B cell (primary cell): ENCODE data around the gene DACT2. TPM values are rescaled to one million over a fixed set of nuclear protein-coding genes. Genes with fewer than 3 reads are reported as not detected.

Source experiments
- ATAC-seq: fragments of 200-7000 bp; cut with Tn5 transposase; one replicate; pipeline ENCODE4 v1.10.0; 2021; ENCODE audit warnings: low read depth, mild to moderate bottlenecking, moderate number of reproducible peaks, moderate library complexity
- CTCF ChIA-PET: fragments of 350-600 bp; sonication (Branson Sonifier 250); formaldehyde crosslinking; loops from one replicate; lab custom pipeline; 2021; ENCODE audit warnings: antibody characterized with exemption, inconsistent platforms; lab: Charles Lee
- POLR2A ChIA-PET: fragments of 350-600 bp; sonication (Branson Sonifier 250); formaldehyde crosslinking; loops from one replicate; lab custom pipeline; 2021; ENCODE audit warnings: antibody characterized with exemption; lab: Charles Lee
- DNase-seq: peaks from one replicate; pipeline ENCODE4 v3.0.0; 2013
- H2AFZ ChIP-seq: 2 replicates; pipeline ENCODE4 v1.6.1; 2012; ENCODE audit warnings: mild to moderate bottlenecking, low read depth, low read length; ENCODE audit not compliant: insufficient read depth, poor library complexity, severe bottlenecking
- H3K27ac ChIP-seq, 2 donors: 1 replicate in 1 of 2; 2 replicates in 1 of 2; pipeline ENCODE4 v1.5.1; 2012 to 2013; ENCODE audit warnings: low read length in 2 of 2, mild to moderate bottlenecking in 2 of 2, moderate library complexity in 1 of 2
- H3K27me3 ChIP-seq, 4 experiments: fragments of 200-600 bp in 1 of 4; sonication (generic) in 1 of 4; replicated peaks in 1 of 4; 1 replicate in 2 of 4; 2 replicates in 2 of 4; pipeline versions ENCODE4 v1.6.1 to v1.7.0; 2013 to 2016; ENCODE audit warnings: low read length in 3 of 4, mild to moderate bottlenecking in 2 of 4, mixed read lengths in 1 of 4, moderate library complexity in 1 of 4; ENCODE audit not compliant: insufficient read depth in 4 of 4, control insufficient read depth in 3 of 4; ENCODE audit errors: control extremely low read depth in 1 of 4
- H3K36me3 ChIP-seq, 2 experiments: replicated peaks in 1 of 2; 1 replicate in 1 of 2; 2 replicates in 1 of 2; pipeline versions ENCODE4 v1.6.1 to v1.7.1; 2013; ENCODE audit warnings: low read length in 1 of 2; ENCODE audit not compliant: insufficient read depth in 2 of 2, control insufficient read depth in 1 of 2; ENCODE audit errors: control extremely low read depth in 1 of 2, extremely low read depth in 1 of 2
- H3K4me1 ChIP-seq, 2 donors: fragments of 200-600 bp in 1 of 2; sonication (generic) in 1 of 2; 1 replicate in 1 of 2; 2 replicates in 1 of 2; pipeline versions ENCODE4 v1.5.1 to v1.6.1; 2013 to 2017; ENCODE audit warnings: low read length in 2 of 2; ENCODE audit not compliant: control insufficient read depth in 2 of 2, insufficient read depth in 2 of 2
- H3K4me2 ChIP-seq: replicated peaks from 2 replicates; pipeline ENCODE3; 2012; ENCODE audit warnings: mild to moderate bottlenecking, low read depth, low read length; ENCODE audit not compliant: poor library complexity, severe bottlenecking
- H3K4me3 ChIP-seq, 5 experiments: fragments of 200-600 bp in 1 of 5; sonication (generic) in 1 of 5; 1 replicate in 3 of 5; 2 replicates in 2 of 5; pipeline versions ENCODE4 v1.5.1 to v1.7.0; 2011 to 2016; ENCODE audit warnings: low read length in 4 of 5, mild to moderate bottlenecking in 4 of 5, low read depth in 2 of 5, control low read depth in 1 of 5, moderate library complexity in 1 of 5; ENCODE audit not compliant: insufficient read depth in 1 of 5; ENCODE audit errors: control extremely low read depth in 1 of 5, extremely low read depth in 1 of 5
- H3K79me2 ChIP-seq: fragments of 200-600 bp; sonication (generic); one replicate; pipeline ENCODE4 v1.6.0; 2016; ENCODE audit warnings: low read length; ENCODE audit not compliant: control insufficient read depth, insufficient read depth
- H3K9ac ChIP-seq: fragments of 200-600 bp; sonication (generic); 2 replicates; pipeline ENCODE4 v1.6.1; 2017; ENCODE audit warnings: mild to moderate bottlenecking, low read length, moderate library complexity
- H3K9me3 ChIP-seq, 3 donors: one replicate each; pipeline versions ENCODE4 v1.6.1 to v1.7.1; 2013; ENCODE audit warnings: low read length in 2 of 3; ENCODE audit not compliant: control insufficient read depth in 2 of 3, insufficient read depth in 1 of 3; ENCODE audit errors: control extremely low read depth in 1 of 3
- H4K20me1 ChIP-seq: 2 replicates; pipeline ENCODE4 v1.6.0; 2012; ENCODE audit warnings: mild to moderate bottlenecking, low read length; ENCODE audit not compliant: insufficient read depth, control insufficient read depth, poor library complexity, severe bottlenecking
- H3K27ac Mint-ChIP-seq: one replicate; pipeline ENCODE4 v1.8.0; 2021; ENCODE audit warnings: mixed read lengths
- H3K27me3 Mint-ChIP-seq: one replicate; pipeline ENCODE4 v1.8.0; 2021; ENCODE audit warnings: mixed read lengths
- H3K4me1 Mint-ChIP-seq: one replicate; pipeline ENCODE4 v1.8.0; 2021; ENCODE audit warnings: mixed read lengths
- H3K4me3 Mint-ChIP-seq: one replicate; pipeline ENCODE4 v1.8.0; 2021; ENCODE audit warnings: mixed read lengths
- H3K9me3 Mint-ChIP-seq: one replicate; pipeline ENCODE4 v1.8.0; 2022; ENCODE audit warnings: mixed read lengths; ENCODE audit not compliant: insufficient read depth
- CTCF ChIP-seq: fragments of 200-600 bp; IDR thresholded peaks from one replicate; pipeline ENCODE4 v1.8.0; 2022; ENCODE audit warnings: antibody characterized with exemption, mild to moderate bottlenecking
- EZH2 ChIP-seq: IDR thresholded peaks from 2 replicates; pipeline ENCODE4 v1.6.1; 2012; ENCODE audit warnings: borderline replicate concordance, low read depth, mild to moderate bottlenecking, moderate library complexity, low read length; ENCODE audit not compliant: insufficient read depth, poor library complexity, severe bottlenecking
- WGBS: methylation state at CpG from one replicate; pipeline ENCODE4 v1.1.5; 2013; ENCODE audit warnings: missing lambda C conversion rate; ENCODE audit not compliant: insufficient coverage; 5-methylcytosine and 5-hydroxymethylcytosine counted together
- intact Hi-C: fragments of 100-400 bp; cut with micrococcal nuclease; formaldehyde crosslinking; loops from one replicate; pipeline ENCODE4 v1.10.0; 2022
- polyA plus RNA-seq: library from polyadenylated mRNA; depleted of rRNA; stranded (reverse); fragments of >200 nt; gene quantifications from 2 replicates; pipeline ENCODE4 v1.2.3, GENCODE V29; 2012
- total RNA-seq, 2 donors: library from RNA; stranded (reverse); fragments of 120-200 nt in 1 of 2; gene quantifications; 1 replicate in 1 of 2; 2 replicates in 1 of 2; pipeline versions ENCODE4 v1.2.3 to v1.2.4, GENCODE V29; 2013 to 2022

Gene DACT2
- total and polyA plus RNA-seq, 2 donors (not counting 1 experiment from before 2014, with no cell fraction given), result not detected

GRCh38 chr6:168302534-168302933, 17.0 kb downstream of the DACT2 start:
- Histone ChIP-seq H2AFZ (no peak overlapping the region), H3K27me3 (no peaks in the 10 kb centered on the region), H3K79me2 (no peaks in the 10 kb centered on the region), H3K4me3 (no peak overlapping the region), H4K20me1 (no peaks in the 10 kb centered on the region), H3K4me1 (no peaks in the 10 kb centered on the region), H3K36me3 (no peaks in the 10 kb centered on the region), H3K9ac (no peak overlapping the region), H3K4me2 (no peak overlapping the region), H3K9me3 (peaks cover 0 to 17% (median 0%) of the 10 kb centered on the region in 3 donors), H3K27ac (no peak overlapping the region)
- Mint-ChIP-seq H3K27me3 (peaks cover 3% of the 10 kb centered on the region), H3K27ac (no peak overlapping the region), H3K9me3 (no peaks in the 10 kb centered on the region), H3K4me3 (no peak overlapping the region), H3K4me1 (no peaks in the 10 kb centered on the region)
- WGBS, result 80% methylated on average over 1 of the region's 5 CpGs
- ChIA-PET POLR2A (no interaction called here), CTCF (no interaction called here)
- DNase-seq (no peak), ATAC-seq (no peak)
- no peak for TF ChIP-seq EZH2
- TF ChIP-seq CTCF, result no peak
- intact Hi-C loops, result no loop called here

- Histone ChIP-seq H3K4me2 (no peak overlapping the region), H3K4me3 (no peak overlapping the region), H3K27ac (no peak overlapping the region), H2AFZ (no peak overlapping the region), H3K36me3 (no peaks in the 10 kb centered on the region), H4K20me1 (no peaks in the 10 kb centered on the region), H3K4me1 (no peaks in the 10 kb centered on the region), H3K79me2 (no peaks in the 10 kb centered on the region), H3K9me3 (peaks cover 0 to 17% (median 0%) of the 10 kb centered on the region in 3 donors), H3K27me3 (no peaks in the 10 kb centered on the region), H3K9ac (no peak overlapping the region)
- H3K4me3 Mint-ChIP-seq, result no peak overlapping the region
- H3K27me3 Mint-ChIP-seq, result peaks cover 3% of the 10 kb centered on the region
- ChIA-PET CTCF (no interaction called here), POLR2A (no interaction called here)
- no peaks in the 10 kb centered on the region for H3K4me1 Mint-ChIP-seq
- ATAC-seq (no peak), DNase-seq (no peak)
- H3K27ac Mint-ChIP-seq, result no peak overlapping the region
- TF ChIP-seq CTCF (no peak), EZH2 (no peak)
- intact Hi-C loops, result no loop called here
- H3K9me3 Mint-ChIP-seq, result no peaks in the 10 kb centered on the region
- WGBS, result 65% methylated on average over 16 of the region's 16 CpGs
These were observed 17.8 kb downstream of the DACT2 start for GRCh38 chr6:168301648-168302398.
